H1 (cell line): ENCODE data around the gene CREB3. TPM values are rescaled to one million over a fixed set of nuclear protein-coding genes. Genes with fewer than 3 reads are reported as not detected.

Experiments
- KDM1A ChIP-seq: fragments of 200-600, 300-600 bp; sonication (generic); IDR thresholded peaks from 2 replicates; pipeline ENCODE4 v1.7.1; 2016; ENCODE audit warnings: mild to moderate bottlenecking, low read length, borderline replicate concordance
- MAFK ChIP-seq: IDR thresholded peaks from 2 replicates; pipeline ENCODE4 v1.6.1; 2012; ENCODE audit warnings: low read depth, mild to moderate bottlenecking, improper control_type of control experiment, low read length
- polyA plus RNA-seq, 7 experiments: library from polyadenylated mRNA; depleted of rRNA in 3 of 7; stranded (reverse) in 5 of 7; unstranded in 2 of 7; fragments of >200 nt in 5 of 7; fragments of 200-250 nt in 2 of 7; gene quantifications; 1 replicate in 5 of 7; 2 replicates in 1 of 7; 4 replicates in 1 of 7; pipeline versions ENCODE4 v1.2.1 to v1.2.3, GENCODE V29; 2011 to 2013; ENCODE audit warnings: missing spikeins in 2 of 7, mixed read lengths in 2 of 7
- total RNA-seq: library from RNA; stranded (reverse); fragmentation: NEBNext Ultra II Directional; extraction: Animal tissue kit (Norgen Biotek cat#: 25700); gene quantifications from 2 replicates; pipeline ENCODE4 v1.2.1, GENCODE V29; 2021
- TF ChIP-seq, protein P1 (sequence below): fragments of 300-600 bp; sonication (generic); IDR thresholded peaks from 2 replicates; pipeline ENCODE4 v1.7.1; 2012; ENCODE audit warnings: low read length, moderate library complexity, mild to moderate bottlenecking, inconsistent platforms; ENCODE audit not compliant: insufficient replicate concordance

Gene CREB3
- total and polyA plus RNA-seq, 2 of the 8 experiments (the other 6 are each of a cell fraction or from before 2014, with no cell fraction given) = 24.4 to 25.7 TPM

GRCh38 chr9:35687306-35687705, 45.2 kb upstream of the CREB3 start (continued):
- TF ChIP-seq, protein P1, sequence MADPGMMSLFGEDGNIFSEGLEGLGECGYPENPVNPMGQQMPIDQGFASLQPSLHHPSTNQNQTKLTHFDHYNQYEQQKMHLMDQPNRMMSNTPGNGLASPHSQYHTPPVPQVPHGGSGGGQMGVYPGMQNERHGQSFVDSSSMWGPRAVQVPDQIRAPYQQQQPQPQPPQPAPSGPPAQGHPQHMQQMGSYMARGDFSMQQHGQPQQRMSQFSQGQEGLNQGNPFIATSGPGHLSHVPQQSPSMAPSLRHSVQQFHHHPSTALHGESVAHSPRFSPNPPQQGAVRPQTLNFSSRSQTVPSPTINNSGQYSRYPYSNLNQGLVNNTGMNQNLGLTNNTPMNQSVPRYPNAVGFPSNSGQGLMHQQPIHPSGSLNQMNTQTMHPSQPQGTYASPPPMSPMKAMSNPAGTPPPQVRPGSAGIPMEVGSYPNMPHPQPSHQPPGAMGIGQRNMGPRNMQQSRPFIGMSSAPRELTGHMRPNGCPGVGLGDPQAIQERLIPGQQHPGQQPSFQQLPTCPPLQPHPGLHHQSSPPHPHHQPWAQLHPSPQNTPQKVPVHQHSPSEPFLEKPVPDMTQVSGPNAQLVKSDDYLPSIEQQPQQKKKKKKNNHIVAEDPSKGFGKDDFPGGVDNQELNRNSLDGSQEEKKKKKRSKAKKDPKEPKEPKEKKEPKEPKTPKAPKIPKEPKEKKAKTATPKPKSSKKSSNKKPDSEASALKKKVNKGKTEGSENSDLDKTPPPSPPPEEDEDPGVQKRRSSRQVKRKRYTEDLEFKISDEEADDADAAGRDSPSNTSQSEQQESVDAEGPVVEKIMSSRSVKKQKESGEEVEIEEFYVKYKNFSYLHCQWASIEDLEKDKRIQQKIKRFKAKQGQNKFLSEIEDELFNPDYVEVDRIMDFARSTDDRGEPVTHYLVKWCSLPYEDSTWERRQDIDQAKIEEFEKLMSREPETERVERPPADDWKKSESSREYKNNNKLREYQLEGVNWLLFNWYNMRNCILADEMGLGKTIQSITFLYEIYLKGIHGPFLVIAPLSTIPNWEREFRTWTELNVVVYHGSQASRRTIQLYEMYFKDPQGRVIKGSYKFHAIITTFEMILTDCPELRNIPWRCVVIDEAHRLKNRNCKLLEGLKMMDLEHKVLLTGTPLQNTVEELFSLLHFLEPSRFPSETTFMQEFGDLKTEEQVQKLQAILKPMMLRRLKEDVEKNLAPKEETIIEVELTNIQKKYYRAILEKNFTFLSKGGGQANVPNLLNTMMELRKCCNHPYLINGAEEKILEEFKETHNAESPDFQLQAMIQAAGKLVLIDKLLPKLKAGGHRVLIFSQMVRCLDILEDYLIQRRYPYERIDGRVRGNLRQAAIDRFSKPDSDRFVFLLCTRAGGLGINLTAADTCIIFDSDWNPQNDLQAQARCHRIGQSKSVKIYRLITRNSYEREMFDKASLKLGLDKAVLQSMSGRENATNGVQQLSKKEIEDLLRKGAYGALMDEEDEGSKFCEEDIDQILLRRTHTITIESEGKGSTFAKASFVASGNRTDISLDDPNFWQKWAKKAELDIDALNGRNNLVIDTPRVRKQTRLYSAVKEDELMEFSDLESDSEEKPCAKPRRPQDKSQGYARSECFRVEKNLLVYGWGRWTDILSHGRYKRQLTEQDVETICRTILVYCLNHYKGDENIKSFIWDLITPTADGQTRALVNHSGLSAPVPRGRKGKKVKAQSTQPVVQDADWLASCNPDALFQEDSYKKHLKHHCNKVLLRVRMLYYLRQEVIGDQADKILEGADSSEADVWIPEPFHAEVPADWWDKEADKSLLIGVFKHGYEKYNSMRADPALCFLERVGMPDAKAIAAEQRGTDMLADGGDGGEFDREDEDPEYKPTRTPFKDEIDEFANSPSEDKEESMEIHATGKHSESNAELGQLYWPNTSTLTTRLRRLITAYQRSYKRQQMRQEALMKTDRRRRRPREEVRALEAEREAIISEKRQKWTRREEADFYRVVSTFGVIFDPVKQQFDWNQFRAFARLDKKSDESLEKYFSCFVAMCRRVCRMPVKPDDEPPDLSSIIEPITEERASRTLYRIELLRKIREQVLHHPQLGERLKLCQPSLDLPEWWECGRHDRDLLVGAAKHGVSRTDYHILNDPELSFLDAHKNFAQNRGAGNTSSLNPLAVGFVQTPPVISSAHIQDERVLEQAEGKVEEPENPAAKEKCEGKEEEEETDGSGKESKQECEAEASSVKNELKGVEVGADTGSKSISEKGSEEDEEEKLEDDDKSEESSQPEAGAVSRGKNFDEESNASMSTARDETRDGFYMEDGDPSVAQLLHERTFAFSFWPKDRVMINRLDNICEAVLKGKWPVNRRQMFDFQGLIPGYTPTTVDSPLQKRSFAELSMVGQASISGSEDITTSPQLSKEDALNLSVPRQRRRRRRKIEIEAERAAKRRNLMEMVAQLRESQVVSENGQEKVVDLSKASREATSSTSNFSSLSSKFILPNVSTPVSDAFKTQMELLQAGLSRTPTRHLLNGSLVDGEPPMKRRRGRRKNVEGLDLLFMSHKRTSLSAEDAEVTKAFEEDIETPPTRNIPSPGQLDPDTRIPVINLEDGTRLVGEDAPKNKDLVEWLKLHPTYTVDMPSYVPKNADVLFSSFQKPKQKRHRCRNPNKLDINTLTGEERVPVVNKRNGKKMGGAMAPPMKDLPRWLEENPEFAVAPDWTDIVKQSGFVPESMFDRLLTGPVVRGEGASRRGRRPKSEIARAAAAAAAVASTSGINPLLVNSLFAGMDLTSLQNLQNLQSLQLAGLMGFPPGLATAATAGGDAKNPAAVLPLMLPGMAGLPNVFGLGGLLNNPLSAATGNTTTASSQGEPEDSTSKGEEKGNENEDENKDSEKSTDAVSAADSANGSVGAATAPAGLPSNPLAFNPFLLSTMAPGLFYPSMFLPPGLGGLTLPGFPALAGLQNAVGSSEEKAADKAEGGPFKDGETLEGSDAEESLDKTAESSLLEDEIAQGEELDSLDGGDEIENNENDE = no peak
- TF ChIP-seq KDM1A (no peak), MAFK (no peak)
- TF ChIP-seq, all 59 proteins: peak for 0
